KMS-11 (cell line): ENCODE data around the gene TSHZ1.

Experiments
- H2AFZ ChIP-seq: fragments of 200-600 bp; sonication (generic); 2 replicates; pipeline ENCODE4 v1.6.1; 2016; ENCODE audit warnings: antibody characterized with exemption, mixed run types, low read depth
- H3K27ac ChIP-seq: fragments of 200-600 bp; sonication (generic); 2 replicates; pipeline ENCODE4 v1.6.1; 2016; ENCODE audit warnings: mild to moderate bottlenecking, mixed run types
- H3K27me3 ChIP-seq: fragments of 200-600 bp; sonication (generic); 2 replicates; pipeline ENCODE4 v1.6.1; 2017; ENCODE audit warnings: mild to moderate bottlenecking, low read depth, mixed run types, moderate library complexity; ENCODE audit not compliant: insufficient read depth
- H3K36me3 ChIP-seq: fragments of 200-600 bp; sonication (generic); 2 replicates; pipeline ENCODE4 v1.6.1; 2017; ENCODE audit warnings: mild to moderate bottlenecking, mixed run types; ENCODE audit not compliant: insufficient read depth
- H3K4me1 ChIP-seq: fragments of 200-600 bp; sonication (generic); 2 replicates; pipeline ENCODE4 v1.6.1; 2016; ENCODE audit warnings: mild to moderate bottlenecking, low read depth, mixed run types; ENCODE audit not compliant: poor library complexity, severe bottlenecking
- H3K4me2 ChIP-seq: fragments of 200-600 bp; sonication (generic); 2 replicates; pipeline ENCODE4 v1.7.0; 2016; ENCODE audit warnings: mild to moderate bottlenecking, mixed run types
- H3K4me3 ChIP-seq: fragments of 200-600 bp; sonication (generic); IDR thresholded peaks from 2 replicates; pipeline ENCODE4 v1.6.1; 2017; ENCODE audit warnings: low read depth, low read length, mixed read lengths; ENCODE audit not compliant: insufficient read depth
- H3K79me2 ChIP-seq: fragments of 200-600 bp; sonication (generic); 2 replicates; pipeline ENCODE4 v1.6.1; 2016; ENCODE audit warnings: low read depth, mixed run types; ENCODE audit not compliant: insufficient read depth
- H3K9ac ChIP-seq: fragments of 200-600 bp; sonication (generic); 2 replicates; pipeline ENCODE4 v1.6.1; 2016; ENCODE audit warnings: mild to moderate bottlenecking, mixed run types
- H4K20me1 ChIP-seq: fragments of 200-600 bp; sonication (generic); 2 replicates; pipeline ENCODE4 v1.6.1; 2016; ENCODE audit warnings: mild to moderate bottlenecking, mixed run types; ENCODE audit not compliant: insufficient read depth
- TF ChIP-seq, protein P1 (sequence below): fragments of 200-600 bp; sonication (generic); conservative IDR thresholded peaks from 2 replicates; pipeline ENCODE4 v1.6.1; 2017; ENCODE audit warnings: low read depth, mild to moderate bottlenecking, antibody characterized with exemption, low read length, moderate library complexity, mixed read lengths

Gene TSHZ1

DNA sequence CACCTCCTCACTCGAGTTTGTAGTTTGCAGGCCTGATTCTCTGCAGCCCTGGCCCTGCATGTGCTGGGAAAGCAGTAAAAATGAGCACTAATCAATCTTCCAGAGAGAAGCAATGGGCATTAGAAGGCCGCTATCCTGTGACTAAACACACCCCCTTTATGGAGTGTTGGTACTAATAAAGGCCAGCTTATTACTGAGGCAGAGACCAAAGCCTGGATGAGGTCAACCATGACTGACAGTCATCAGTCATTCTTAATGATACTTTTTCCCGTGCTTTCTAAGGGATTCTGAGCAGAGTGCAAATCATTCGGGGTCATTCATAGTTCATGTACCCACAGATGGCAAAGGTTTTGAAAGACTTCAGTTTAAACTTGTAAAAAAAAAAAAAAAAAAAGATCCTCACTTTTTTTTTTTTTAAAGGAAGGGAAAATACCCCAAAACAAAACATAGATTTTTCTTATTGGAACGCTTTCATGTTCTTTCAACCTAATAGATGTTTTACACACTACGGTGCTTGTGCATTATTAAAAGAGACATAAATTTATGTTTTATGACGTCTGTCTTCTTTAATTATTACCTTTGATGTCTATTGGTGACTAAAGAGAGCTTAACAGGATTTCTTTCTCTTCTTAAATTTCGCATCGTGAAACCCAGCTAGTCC lies 13.2 kb downstream of the TSHZ1 start:
- no peaks in the 10 kb centered on the region; the same call in 1 of the 2 replicates for H3K79me2 ChIP-seq
- no peaks in the 10 kb centered on the region for H3K36me3 ChIP-seq
- no peaks in the 10 kb centered on the region for H4K20me1 ChIP-seq
- H3K27ac ChIP-seq = no peak overlapping the region
- H3K4me1 ChIP-seq = no peaks in the 10 kb centered on the region
- no peak overlapping the region for H3K4me2 ChIP-seq
- no peak overlapping the region for H3K9ac ChIP-seq
- H3K4me3 ChIP-seq = no peak overlapping the region
- TF ChIP-seq, protein P1, sequence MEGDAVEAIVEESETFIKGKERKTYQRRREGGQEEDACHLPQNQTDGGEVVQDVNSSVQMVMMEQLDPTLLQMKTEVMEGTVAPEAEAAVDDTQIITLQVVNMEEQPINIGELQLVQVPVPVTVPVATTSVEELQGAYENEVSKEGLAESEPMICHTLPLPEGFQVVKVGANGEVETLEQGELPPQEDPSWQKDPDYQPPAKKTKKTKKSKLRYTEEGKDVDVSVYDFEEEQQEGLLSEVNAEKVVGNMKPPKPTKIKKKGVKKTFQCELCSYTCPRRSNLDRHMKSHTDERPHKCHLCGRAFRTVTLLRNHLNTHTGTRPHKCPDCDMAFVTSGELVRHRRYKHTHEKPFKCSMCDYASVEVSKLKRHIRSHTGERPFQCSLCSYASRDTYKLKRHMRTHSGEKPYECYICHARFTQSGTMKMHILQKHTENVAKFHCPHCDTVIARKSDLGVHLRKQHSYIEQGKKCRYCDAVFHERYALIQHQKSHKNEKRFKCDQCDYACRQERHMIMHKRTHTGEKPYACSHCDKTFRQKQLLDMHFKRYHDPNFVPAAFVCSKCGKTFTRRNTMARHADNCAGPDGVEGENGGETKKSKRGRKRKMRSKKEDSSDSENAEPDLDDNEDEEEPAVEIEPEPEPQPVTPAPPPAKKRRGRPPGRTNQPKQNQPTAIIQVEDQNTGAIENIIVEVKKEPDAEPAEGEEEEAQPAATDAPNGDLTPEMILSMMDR = no peak
- no peaks in the 10 kb centered on the region for H3K27me3 ChIP-seq
- no peak overlapping the region for H2AFZ ChIP-seq

- Histone ChIP-seq H3K27ac (no peak overlapping the region), H3K4me1 (peaks cover 4% of the 10 kb centered on the region), H3K9ac (no peak overlapping the region), H3K4me3 (no peak overlapping the region), H3K79me2 (no peaks in the 10 kb centered on the region), H3K4me2 (no peak overlapping the region), H3K36me3 (no peaks in the 10 kb centered on the region), H3K27me3 (no peaks in the 10 kb centered on the region), H2AFZ (no peak overlapping the region), H4K20me1 (no peaks in the 10 kb centered on the region)
- TF ChIP-seq, protein P1 = no peak
Observed at GRCh38 chr18:75226286-75226955, 15.8 kb downstream of the TSHZ1 start.

DNA sequence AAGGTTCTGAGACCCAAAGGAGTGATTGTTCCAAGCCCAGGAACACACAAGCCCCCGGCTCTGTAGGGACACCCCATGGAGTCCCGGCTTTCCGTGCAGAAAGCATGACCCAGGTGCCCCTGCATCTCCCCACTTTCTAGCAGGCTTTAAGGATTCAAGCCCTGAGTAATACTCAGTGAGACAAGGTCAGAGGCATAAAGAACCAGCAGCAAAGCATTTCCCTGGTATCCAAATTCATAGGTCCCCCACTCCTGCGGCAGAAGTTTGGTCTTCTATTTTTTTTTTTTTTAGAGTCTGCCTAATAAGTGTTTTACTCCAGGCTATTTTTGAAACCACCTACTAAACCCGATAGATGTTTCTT lies 16.3 kb downstream of the TSHZ1 start:
- peaks cover 4% of the 10 kb centered on the region for H3K4me1 ChIP-seq
- H3K27me3 ChIP-seq = no peaks in the 10 kb centered on the region
- no peak overlapping the region for H3K27ac ChIP-seq
- no peak overlapping the region for H2AFZ ChIP-seq
- TF ChIP-seq, protein P1 = no peak
- H3K9ac ChIP-seq = no peak overlapping the region
- no peaks in the 10 kb centered on the region for H4K20me1 ChIP-seq
- no peak overlapping the region for H3K4me3 ChIP-seq
- no peaks in the 10 kb centered on the region for H3K36me3 ChIP-seq
- H3K79me2 ChIP-seq = no peaks in the 10 kb centered on the region
- no peak overlapping the region for H3K4me2 ChIP-seq

DNA sequence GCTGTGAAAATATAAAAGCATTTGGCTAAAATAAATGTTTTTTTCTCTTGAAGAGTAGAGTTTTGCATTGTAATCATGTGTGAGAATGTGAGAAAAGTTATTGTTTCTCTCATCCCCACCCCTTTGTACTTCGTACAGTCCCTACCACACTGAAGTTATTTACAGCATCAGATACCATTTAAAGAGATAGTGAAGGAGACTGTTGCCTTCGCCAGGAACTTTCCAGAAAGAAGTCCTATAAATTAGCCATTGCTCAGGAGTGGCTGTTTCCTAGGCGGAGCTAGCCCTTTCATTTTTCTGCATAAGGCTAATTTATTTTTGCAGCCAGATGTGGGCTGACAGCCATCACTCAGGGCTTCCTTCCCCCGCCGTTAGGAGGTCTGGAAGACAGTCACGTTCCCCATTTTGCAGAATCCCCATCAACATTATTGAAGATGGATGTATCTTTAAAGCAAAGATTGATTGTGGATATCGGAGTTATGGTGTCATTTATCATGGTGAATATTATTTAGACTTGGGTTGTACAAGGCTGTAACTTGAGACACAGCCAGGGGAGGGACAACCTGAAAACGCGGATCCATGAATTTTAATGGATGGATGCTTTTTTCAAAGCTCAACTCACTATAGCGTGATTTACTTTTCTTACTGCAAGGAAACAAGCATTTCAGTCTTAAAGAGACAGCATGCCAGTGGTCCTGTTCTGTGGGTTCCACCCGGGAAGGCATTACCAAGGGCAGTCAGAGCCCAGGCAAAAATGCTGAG lies 17.1 kb downstream of the TSHZ1 start:
- Histone ChIP-seq H2AFZ (no peak overlapping the region), H3K79me2 (no peaks in the 10 kb centered on the region), H3K4me2 (no peak overlapping the region)

More for the DNA sequence above, 17.1 kb downstream of the TSHZ1 start:
- H3K9ac ChIP-seq = no peak overlapping the region
- no peak overlapping the region for H3K27ac ChIP-seq
- no peaks in the 10 kb centered on the region for H3K36me3 ChIP-seq
- H3K4me1 ChIP-seq = peaks cover 4% of the 10 kb centered on the region
- no peak overlapping the region for H3K4me3 ChIP-seq
- TF ChIP-seq, protein P1 = no peak
- no peaks in the 10 kb centered on the region for H4K20me1 ChIP-seq
- H3K27me3 ChIP-seq = no peaks in the 10 kb centered on the region
